ENCODE results near the gene MICU2. TPM values are rescaled to one million over a fixed set of nuclear protein-coding genes. Genes with fewer than 3 reads are reported as not detected.
A peak's percentile ranks its signal among the peaks of the same experiment; 100 is the strongest.

The MICU2 gene
- total RNA-seq, 1 donor from 2014 or later, result 64.4 TPM

DNA sequence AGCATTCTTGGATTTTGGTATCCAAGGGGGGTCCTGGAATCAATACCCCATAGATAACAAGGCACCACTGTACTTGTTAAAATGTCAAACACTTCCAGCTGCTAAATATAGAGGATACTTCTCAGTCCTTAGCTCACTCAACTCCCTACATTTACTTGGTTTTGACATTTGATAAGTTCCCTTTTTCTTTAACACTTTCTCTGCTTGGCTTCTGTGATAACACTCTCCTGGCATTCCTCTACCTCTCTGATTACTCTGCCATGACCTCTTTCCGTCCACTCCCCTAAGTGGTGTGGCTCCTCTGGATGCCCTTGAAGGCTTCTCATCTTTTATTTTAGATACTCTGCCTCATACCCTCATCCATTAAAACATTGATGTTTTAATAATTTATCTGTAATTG lies 65.2 kb downstream of the MICU2 start:
- Histone ChIP-seq H3K27me3 (ENCODE audit: low read depth) (no peaks in the 10 kb centered on the region), H3K4me3 (no peak overlapping the region), H3K9me3 (replicated peaks) (peaks cover 3% of the 10 kb centered on the region), H3K4me1 (peaks cover 56% of the 10 kb centered on the region), H3K36me3 (no peaks in the 10 kb centered on the region), H3K27ac (replicated peaks) (peak overlapping the region; percentile 39)
- TF ChIP-seq, protein P1, sequence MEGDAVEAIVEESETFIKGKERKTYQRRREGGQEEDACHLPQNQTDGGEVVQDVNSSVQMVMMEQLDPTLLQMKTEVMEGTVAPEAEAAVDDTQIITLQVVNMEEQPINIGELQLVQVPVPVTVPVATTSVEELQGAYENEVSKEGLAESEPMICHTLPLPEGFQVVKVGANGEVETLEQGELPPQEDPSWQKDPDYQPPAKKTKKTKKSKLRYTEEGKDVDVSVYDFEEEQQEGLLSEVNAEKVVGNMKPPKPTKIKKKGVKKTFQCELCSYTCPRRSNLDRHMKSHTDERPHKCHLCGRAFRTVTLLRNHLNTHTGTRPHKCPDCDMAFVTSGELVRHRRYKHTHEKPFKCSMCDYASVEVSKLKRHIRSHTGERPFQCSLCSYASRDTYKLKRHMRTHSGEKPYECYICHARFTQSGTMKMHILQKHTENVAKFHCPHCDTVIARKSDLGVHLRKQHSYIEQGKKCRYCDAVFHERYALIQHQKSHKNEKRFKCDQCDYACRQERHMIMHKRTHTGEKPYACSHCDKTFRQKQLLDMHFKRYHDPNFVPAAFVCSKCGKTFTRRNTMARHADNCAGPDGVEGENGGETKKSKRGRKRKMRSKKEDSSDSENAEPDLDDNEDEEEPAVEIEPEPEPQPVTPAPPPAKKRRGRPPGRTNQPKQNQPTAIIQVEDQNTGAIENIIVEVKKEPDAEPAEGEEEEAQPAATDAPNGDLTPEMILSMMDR (IDR thresholded peaks at IDR 0.05; ENCODE audit: borderline replicate concordance), result no peak
- intact Hi-C loops (cut with micrococcal nuclease), result no loop called here
- DNase-seq, result no peak

DNA sequence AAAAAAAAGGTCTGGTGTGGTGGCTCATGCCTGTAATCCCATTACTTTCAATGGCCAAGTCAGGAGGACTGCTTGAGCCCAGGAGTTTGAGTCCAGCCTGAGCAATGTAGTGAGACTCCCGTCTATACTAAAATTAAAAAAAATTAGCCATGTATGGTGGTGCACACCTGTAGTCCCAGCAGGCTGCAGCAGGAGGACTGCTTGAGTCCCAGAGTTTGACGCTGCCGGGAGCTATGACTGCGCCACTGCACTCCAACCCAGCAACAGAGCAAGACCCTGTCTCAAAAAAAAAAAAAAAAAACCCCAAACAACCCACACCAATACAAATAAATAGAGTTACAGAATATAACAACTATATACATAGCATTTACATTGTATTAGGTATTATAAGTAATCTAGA lies 65.7 kb downstream of the MICU2 start:
- peaks cover 56% of the 10 kb centered on the region for H3K4me1 ChIP-seq
- TF ChIP-seq, protein P1 (IDR thresholded peaks at IDR 0.05; ENCODE audit: borderline replicate concordance), result no peak
- intact Hi-C loops (cut with micrococcal nuclease), result no loop called here
- peak overlapping the region; percentile 39 for H3K27ac ChIP-seq (replicated peaks)
- H3K9me3 ChIP-seq (replicated peaks), result peaks cover 3% of the 10 kb centered on the region
- no peak for DNase-seq
- H3K4me3 ChIP-seq, result no peak overlapping the region
- no peaks in the 10 kb centered on the region for H3K36me3 ChIP-seq
- no peaks in the 10 kb centered on the region for H3K27me3 ChIP-seq (ENCODE audit: low read depth)

DNA sequence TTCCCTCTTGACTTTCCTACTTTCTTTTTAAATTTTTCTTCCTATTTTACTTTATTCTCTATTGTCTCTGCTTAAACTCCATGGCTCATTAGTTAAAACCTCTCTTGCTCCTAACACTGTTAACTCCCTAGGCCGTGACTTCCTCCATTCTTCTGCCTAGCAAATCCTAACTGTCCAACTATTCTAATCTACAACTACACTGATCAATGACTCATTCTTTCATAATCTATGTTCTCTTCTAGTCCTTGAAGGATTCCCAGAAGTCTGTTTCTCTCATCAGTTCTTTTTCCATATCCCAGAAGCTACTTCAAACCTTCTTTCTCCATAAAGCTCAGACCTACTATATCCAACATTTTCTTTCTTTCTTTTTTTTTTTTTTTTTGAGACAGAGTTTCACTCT lies 66.9 kb downstream of the MICU2 start:
- Histone ChIP-seq H3K27me3 (ENCODE audit: low read depth) (no peaks in the 10 kb centered on the region), H3K4me3 (no peak overlapping the region), H3K4me1 (peaks cover 44% of the 10 kb centered on the region), H3K27ac (replicated peaks) (no peak overlapping the region), H3K36me3 (no peaks in the 10 kb centered on the region), H3K9me3 (replicated peaks) (peaks cover 3% of the 10 kb centered on the region)
- TF ChIP-seq, protein P1 (IDR thresholded peaks at IDR 0.05; ENCODE audit: borderline replicate concordance), result no peak
- no peak for DNase-seq
- intact Hi-C loops (cut with micrococcal nuclease), result no loop called here

DNA sequence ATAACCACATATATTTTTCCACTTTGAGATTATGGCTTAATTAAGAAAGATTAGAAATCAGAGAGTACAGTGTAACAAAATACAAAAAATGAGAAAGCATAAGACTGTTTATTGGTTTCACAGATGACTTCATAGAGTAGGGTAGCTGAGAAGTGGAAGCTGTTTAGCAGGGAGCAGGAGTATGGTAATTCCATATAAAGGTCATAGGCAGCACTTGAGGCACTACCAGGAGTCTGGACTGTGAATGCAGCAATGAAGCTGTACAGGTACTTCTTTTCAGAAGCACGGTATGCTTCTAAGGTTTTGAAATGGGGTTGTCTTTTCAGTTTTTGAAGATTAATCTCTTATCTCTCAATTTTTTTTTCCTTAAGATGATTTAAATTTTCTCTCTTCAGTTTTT lies 69.2 kb downstream of the MICU2 start:
- TF ChIP-seq, protein P1 (IDR thresholded peaks at IDR 0.05; ENCODE audit: borderline replicate concordance), result no peak
- intact Hi-C loops (cut with micrococcal nuclease), result no loop called here
- Histone ChIP-seq H3K27ac (replicated peaks) (no peak overlapping the region), H3K36me3 (peaks cover 4% of the 10 kb centered on the region), H3K9me3 (replicated peaks) (peaks cover 3% of the 10 kb centered on the region), H3K4me1 (peaks cover 22% of the 10 kb centered on the region), H3K4me3 (no peak overlapping the region), H3K27me3 (ENCODE audit: low read depth) (no peaks in the 10 kb centered on the region)
- DNase-seq, result no peak

DNA sequence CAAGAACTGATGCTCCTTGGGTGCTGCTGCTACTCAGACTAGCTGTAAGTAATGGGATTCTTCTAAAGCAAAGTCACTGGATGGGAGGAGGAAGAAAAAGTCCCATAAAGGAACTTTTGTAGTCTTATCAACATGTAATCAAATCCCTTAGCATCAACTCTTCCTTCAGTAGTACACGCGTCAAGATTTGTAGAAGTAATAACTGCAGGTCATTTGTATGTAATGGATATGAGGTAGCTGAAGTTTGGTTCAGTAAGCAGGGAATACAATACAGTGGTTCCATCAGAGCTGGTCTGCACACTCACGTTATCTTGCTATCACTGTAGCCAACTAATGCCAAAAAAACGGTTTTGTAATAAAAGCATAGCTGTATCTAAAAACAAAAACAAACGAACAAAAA lies 72.5 kb downstream of the MICU2 start:
- H3K27ac ChIP-seq (replicated peaks), result no peak overlapping the region
- DNase-seq, result no peak
- H3K4me1 ChIP-seq, result no peaks in the 10 kb centered on the region
- intact Hi-C loops (cut with micrococcal nuclease), result no loop called here
- peaks cover 11% of the 10 kb centered on the region for H3K36me3 ChIP-seq
- no peaks in the 10 kb centered on the region for H3K27me3 ChIP-seq (ENCODE audit: low read depth)
- H3K9me3 ChIP-seq (replicated peaks), result peaks cover 3% of the 10 kb centered on the region
- no peak overlapping the region for H3K4me3 ChIP-seq
- TF ChIP-seq, protein P1 (IDR thresholded peaks at IDR 0.05; ENCODE audit: borderline replicate concordance), result no peak

DNA sequence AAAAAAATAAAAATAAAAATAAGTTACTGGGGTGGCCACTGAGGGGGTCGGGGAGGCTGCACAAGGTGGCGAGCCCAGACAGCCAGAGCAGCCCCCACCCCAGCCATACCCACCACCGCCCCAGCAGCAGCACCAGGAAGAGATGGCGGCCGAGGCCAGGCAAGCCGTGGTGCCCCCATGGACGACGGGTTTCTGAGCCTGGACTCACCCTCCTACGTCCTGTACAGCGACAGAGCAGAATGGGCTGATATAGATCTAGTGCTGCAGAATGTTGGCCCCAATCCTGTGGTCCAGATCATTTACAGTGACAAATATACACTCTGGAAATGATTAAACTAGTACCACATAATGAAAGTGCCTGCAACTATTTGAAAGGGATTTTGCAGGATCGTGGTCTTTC lies 73.3 kb downstream of the MICU2 start:
- Histone ChIP-seq H3K36me3 (peaks cover 16% of the 10 kb centered on the region), H3K27me3 (ENCODE audit: low read depth) (no peaks in the 10 kb centered on the region), H3K27ac (replicated peaks) (no peak overlapping the region), H3K9me3 (replicated peaks) (peaks cover 3% of the 10 kb centered on the region), H3K4me1 (no peaks in the 10 kb centered on the region), H3K4me3 (no peak overlapping the region)
- TF ChIP-seq, protein P1 (IDR thresholded peaks at IDR 0.05; ENCODE audit: borderline replicate concordance), result no peak
- intact Hi-C loops (cut with micrococcal nuclease), result no loop called here
- no peak for DNase-seq
